K562 treated with DMSO at 1 percent for 4 hours (cell line): ENCODE results near the gene KLHL9. TPM values are rescaled to one million over a fixed set of nuclear protein-coding genes. Genes with fewer than 3 reads are reported as not detected.

ENCODE experiments used
- total RNA-seq: library from RNA; unstranded; fragments of 300-600 nt; gene quantifications from 2 replicates; pipeline ENCODE4 v1.2.3, GENCODE V29; 2022; ENCODE audit not compliant: insufficient read depth

Gene KLHL9
- total RNA-seq: not detected in 2 replicates

GRCh38 chr9:21334701-21335632, at the start of gene KLHL9:
TSS of gene KLHL9 (minus strand) at chr9:21335404. CDS start at chr9:21334859, 545 bp downstream.

GRCh38 chr9:21367957-21368356, 32.8 kb upstream of the KLHL9 start, which contains the start of gene IFNA13:
TSS of gene IFNA13 (minus strand) at chr9:21368057. CDS start at chr9:21368010, 47 bp downstream.

GRCh38 chr9:21350787-21351186, 15.6 kb upstream of the KLHL9 start, which contains the start of gene IFNA6:
TSS of gene IFNA6 (minus strand) at chr9:21350887. CDS start at chr9:21350887, 0 bp downstream.

GRCh38 chr9:21305213-21305612, 30.0 kb downstream of the KLHL9 start, which contains the start of gene IFNA5:
TSS of gene IFNA5 (minus strand) at chr9:21305313. CDS start at chr9:21305256, 57 bp downstream.

Other genes with a start within 250 kb of the KLHL9 start
- not detected in 2 replicates for gene IFNW1, start 193.6 kb downstream of the KLHL9 start, total RNA-seq
- not detected in 2 replicates for gene IFNA21, start 168.7 kb downstream of the KLHL9 start, total RNA-seq
- not detected in 2 replicates for gene IFNA4, start 147.8 kb downstream of the KLHL9 start, total RNA-seq
- gene IFNA7, start 133.2 kb downstream of the KLHL9 start, total RNA-seq: not detected in 2 replicates
- not detected in 2 replicates for gene IFNA10, start 128.3 kb downstream of the KLHL9 start, total RNA-seq
- not detected in 2 replicates for gene IFNA16, start 118.1 kb downstream of the KLHL9 start, total RNA-seq
- gene IFNA17, start 107.2 kb downstream of the KLHL9 start, total RNA-seq: not detected in 2 replicates
- gene IFNA14, start 95.4 kb downstream of the KLHL9 start, total RNA-seq: not detected in 2 replicates
- gene IFNA5, start 30.1 kb downstream of the KLHL9 start, total RNA-seq: not detected in 2 replicates
- gene IFNA6, start 15.5 kb upstream of the KLHL9 start, total RNA-seq: not detected in 2 replicates
- not detected in 2 replicates for gene IFNA13, start 32.7 kb upstream of the KLHL9 start, total RNA-seq
- not detected in 2 replicates for gene IFNA2, start 50.0 kb upstream of the KLHL9 start, total RNA-seq
- not detected in 2 replicates for gene IFNA8, start 73.7 kb upstream of the KLHL9 start, total RNA-seq
- gene IFNA1, start 105.0 kb upstream of the KLHL9 start, total RNA-seq: not detected in 2 replicates
- not detected in 2 replicates for gene IFNE, start 146.9 kb upstream of the KLHL9 start, total RNA-seq